AG09309 (cell line): Measurements from ENCODE around the gene ADRB2.

Experiments
- DNase-seq: peaks from one replicate; pipeline ENCODE4 v3.0.0-alpha.2; 2010; ENCODE audit warnings: low read depth
- H3K4me3 ChIP-seq: 2 replicates; pipeline ENCODE4 v1.5.1; 2011; ENCODE audit warnings: mild to moderate bottlenecking, low read depth, low read length, moderate library complexity; ENCODE audit not compliant: control insufficient read depth
- TF ChIP-seq, protein P1 (sequence below): IDR thresholded peaks from 2 replicates; pipeline ENCODE4 v1.5.1; 2011; ENCODE audit warnings: mild to moderate bottlenecking, low read depth, low read length, inconsistent platforms; ENCODE audit not compliant: insufficient read depth, control insufficient read depth; ENCODE audit errors: missing control alignments

The ADRB2 gene

GRCh38 chr5:148808864-148809642 is 17.4 kb upstream of the ADRB2 start:
- no peak for DNase-seq
- no peak overlapping the region for H3K4me3 ChIP-seq
- TF ChIP-seq, protein P1, sequence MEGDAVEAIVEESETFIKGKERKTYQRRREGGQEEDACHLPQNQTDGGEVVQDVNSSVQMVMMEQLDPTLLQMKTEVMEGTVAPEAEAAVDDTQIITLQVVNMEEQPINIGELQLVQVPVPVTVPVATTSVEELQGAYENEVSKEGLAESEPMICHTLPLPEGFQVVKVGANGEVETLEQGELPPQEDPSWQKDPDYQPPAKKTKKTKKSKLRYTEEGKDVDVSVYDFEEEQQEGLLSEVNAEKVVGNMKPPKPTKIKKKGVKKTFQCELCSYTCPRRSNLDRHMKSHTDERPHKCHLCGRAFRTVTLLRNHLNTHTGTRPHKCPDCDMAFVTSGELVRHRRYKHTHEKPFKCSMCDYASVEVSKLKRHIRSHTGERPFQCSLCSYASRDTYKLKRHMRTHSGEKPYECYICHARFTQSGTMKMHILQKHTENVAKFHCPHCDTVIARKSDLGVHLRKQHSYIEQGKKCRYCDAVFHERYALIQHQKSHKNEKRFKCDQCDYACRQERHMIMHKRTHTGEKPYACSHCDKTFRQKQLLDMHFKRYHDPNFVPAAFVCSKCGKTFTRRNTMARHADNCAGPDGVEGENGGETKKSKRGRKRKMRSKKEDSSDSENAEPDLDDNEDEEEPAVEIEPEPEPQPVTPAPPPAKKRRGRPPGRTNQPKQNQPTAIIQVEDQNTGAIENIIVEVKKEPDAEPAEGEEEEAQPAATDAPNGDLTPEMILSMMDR: no peak

DNA sequence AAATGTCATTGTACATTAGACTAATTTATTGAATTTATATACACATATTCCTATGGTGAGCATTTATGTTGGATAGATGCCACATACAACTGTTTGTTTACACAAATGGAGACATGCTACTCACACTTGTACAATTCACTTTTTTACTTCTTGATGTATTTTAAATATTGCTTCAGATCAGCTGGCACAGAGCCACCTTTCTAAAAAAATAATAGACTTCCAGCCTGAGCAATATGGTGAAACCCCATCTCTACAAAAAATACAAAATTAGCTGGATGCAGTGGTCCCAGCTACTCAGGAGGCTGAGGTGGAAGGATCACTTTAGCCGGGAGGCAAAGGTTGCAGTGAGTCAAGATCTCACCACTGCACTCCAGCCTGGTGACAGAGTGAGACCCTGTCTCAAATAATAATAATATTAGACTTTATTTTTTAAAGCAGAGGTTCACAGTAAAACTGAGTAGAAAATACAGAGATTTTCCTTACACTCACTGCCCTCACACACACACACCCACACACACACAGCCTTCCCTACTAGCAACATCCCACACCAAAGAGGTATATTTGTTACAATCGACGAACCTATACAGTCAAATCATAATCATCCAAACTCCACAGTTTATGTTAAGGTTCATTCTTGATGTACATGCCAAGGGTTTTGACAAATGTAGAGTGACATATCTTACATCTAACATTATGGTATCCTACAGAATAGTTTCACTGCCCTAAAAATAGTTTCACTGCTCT is 16.5 kb upstream of the ADRB2 start:
- TF ChIP-seq, protein P1: no peak
- no peak overlapping the region for H3K4me3 ChIP-seq
- DNase-seq: no peak

DNA sequence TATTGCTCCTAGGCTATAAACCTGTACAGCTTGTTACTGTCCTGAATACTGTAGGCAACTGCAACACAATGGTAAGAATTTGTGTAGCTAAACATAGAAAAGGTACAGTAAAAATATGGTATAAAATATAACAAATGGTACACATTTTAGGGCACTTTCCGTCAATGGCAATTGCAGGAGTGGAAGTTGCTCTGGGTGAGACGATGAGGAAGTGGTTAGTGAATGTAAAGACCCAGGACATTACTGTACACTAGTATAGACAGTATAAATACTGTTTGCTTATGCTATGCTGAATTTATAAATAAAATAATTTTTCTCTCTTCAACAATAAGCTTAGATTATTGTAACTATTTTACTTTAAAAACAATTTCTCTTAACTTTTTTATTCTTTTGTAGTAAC is 15.6 kb upstream of the ADRB2 start:
- no peak overlapping the region for H3K4me3 ChIP-seq
- TF ChIP-seq, protein P1: no peak
- DNase-seq: no peak

DNA sequence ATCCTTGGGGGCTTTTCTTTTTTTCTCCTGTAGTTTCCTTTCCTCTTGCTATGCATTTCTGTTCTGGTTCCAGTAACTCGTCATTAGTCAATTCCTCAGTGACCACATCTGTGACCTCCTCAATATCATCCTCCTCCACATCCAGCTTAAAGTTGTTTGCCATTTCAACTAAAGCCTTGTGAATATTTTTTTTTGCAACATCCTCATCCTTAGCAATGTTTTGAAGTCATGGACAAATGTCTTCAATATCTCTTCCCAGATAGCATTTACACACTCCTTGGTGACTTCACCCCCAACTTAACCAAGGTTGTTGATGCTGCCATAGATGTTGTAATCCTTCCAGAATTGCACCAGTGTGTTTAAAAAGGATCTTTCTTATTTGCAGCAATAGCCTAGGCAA is 14.7 kb upstream of the ADRB2 start:
- no peak for DNase-seq
- TF ChIP-seq, protein P1: no peak
- no peak overlapping the region for H3K4me3 ChIP-seq

DNA sequence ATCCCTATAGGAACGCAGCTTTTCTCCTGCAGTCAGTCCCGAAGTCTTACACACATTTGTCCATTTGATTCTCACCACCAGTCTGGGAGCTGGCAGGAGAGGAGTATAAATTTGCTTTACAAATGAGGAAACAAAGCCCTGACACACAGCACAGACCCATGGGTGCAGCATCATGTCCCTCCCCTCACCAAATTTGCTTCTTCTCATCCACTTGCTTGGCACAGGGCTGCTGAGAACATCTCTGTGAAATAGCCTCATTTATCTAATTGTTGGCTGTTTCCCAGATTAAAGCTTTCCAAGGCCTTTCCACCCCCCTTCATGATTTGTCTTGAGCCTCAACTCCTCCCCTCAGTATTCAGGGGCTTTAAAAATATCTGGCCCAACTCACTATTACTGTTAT is 11.3 kb upstream of the ADRB2 start:
- DNase-seq: no peak
- TF ChIP-seq, protein P1: no peak

DNA sequence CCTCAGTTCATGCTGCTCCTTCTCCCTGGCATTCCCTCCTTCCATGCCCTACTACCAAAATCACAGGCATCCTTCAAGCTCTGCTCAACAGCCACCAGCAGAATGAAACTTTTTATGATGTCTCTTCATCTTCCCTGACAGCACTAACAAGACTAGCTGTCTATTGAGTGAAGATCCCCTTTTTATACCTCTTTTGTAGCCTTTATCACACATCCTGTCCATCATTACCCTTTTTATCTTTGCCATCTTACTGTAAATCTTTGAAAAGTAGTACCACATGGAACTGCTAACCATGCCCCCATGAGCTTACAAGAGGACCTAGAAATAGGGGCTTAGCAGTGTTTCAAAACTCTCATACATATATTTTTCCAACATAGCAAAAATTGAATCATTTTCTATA is 10.8 kb upstream of the ADRB2 start:
- no peak for DNase-seq
- TF ChIP-seq, protein P1: no peak
- no peak overlapping the region for H3K4me3 ChIP-seq

More for the DNA sequence above, 11.3 kb upstream of the ADRB2 start:
- no peak overlapping the region for H3K4me3 ChIP-seq
